Astrocyte (in vitro differentiated cells and primary cell): ENCODE results near the gene POU3F3. TPM values are rescaled to one million over a fixed set of nuclear protein-coding genes. Genes with fewer than 3 reads are reported as not detected.

Experiments
- DNase-seq: peaks from one replicate; pipeline ENCODE4 v3.0.0-alpha.2; 2010; ENCODE audit warnings: low read depth
- FAIRE-seq: peaks from 2 replicates; lab custom pipeline; 2011; peaks lifted over from hg19 to GRCh38; lab: Jason Lieb, UNC
- H2AFZ ChIP-seq: 2 replicates; pipeline ENCODE4 v1.6.0; 2012; ENCODE audit warnings: low read depth, low read length, inconsistent platforms
- H3K27ac ChIP-seq: 2 replicates; pipeline ENCODE4 v1.5.1; 2011; ENCODE audit warnings: low read depth, low read length, inconsistent platforms
- H3K27me3 ChIP-seq: 2 replicates; pipeline ENCODE4 v1.6.0; 2011; ENCODE audit warnings: low read length, inconsistent platforms; ENCODE audit not compliant: insufficient read depth
- H3K36me3 ChIP-seq: 2 replicates; pipeline ENCODE4 v1.5.1; 2011; ENCODE audit warnings: low read length, inconsistent platforms; ENCODE audit not compliant: insufficient read depth
- H3K4me1 ChIP-seq: 2 replicates; pipeline ENCODE4 v1.5.1; 2011; ENCODE audit warnings: low read length, inconsistent platforms; ENCODE audit not compliant: insufficient read depth
- H3K4me2 ChIP-seq: 2 replicates; pipeline ENCODE4 v1.6.0; 2012; ENCODE audit warnings: low read length, inconsistent platforms
- H3K4me3 ChIP-seq: 2 replicates; pipeline ENCODE4 v1.5.1; 2011; ENCODE audit warnings: low read depth, mild to moderate bottlenecking, low read length, inconsistent platforms; ENCODE audit not compliant: insufficient read depth
- H3K79me2 ChIP-seq: 2 replicates; pipeline ENCODE4 v1.6.0; 2012; ENCODE audit warnings: mild to moderate bottlenecking, low read length, inconsistent platforms; ENCODE audit not compliant: insufficient read depth
- H3K9ac ChIP-seq: 2 replicates; pipeline ENCODE4 v1.6.0; 2012; ENCODE audit warnings: mild to moderate bottlenecking, low read length, inconsistent platforms
- H3K9me3 ChIP-seq: 2 replicates; pipeline ENCODE4 v1.5.1; 2012; ENCODE audit warnings: low read depth, mild to moderate bottlenecking, low read length, inconsistent platforms; ENCODE audit not compliant: insufficient read depth
- H4K20me1 ChIP-seq: 2 replicates; pipeline ENCODE4 v1.6.0; 2012; ENCODE audit warnings: low read length, inconsistent platforms; ENCODE audit not compliant: insufficient read depth
- H3K27ac Mint-ChIP-seq: one replicate; pipeline ENCODE4 v1.8.0; 2021; ENCODE audit warnings: mild to moderate bottlenecking, mixed read lengths; ENCODE audit not compliant: unreplicated experiment
- H3K27me3 Mint-ChIP-seq: one replicate; pipeline ENCODE4 v1.8.0; 2021; ENCODE audit warnings: low read depth, mixed read lengths; ENCODE audit not compliant: unreplicated experiment
- H3K36me3 Mint-ChIP-seq: one replicate; pipeline ENCODE4 v1.8.0; 2021; ENCODE audit warnings: low read depth, mixed read lengths; ENCODE audit not compliant: unreplicated experiment
- H3K4me1 Mint-ChIP-seq: one replicate; pipeline ENCODE4 v1.8.0; 2021; ENCODE audit warnings: low read depth, mixed read lengths; ENCODE audit not compliant: unreplicated experiment
- H3K4me3 Mint-ChIP-seq: one replicate; pipeline ENCODE4 v1.8.0; 2021; ENCODE audit warnings: mild to moderate bottlenecking, moderate library complexity, mixed read lengths; ENCODE audit not compliant: unreplicated experiment
- H3K9me3 Mint-ChIP-seq: one replicate; pipeline ENCODE4 v1.8.0; 2021; ENCODE audit warnings: mild to moderate bottlenecking, mixed read lengths; ENCODE audit not compliant: unreplicated experiment
- CTCF ChIP-seq: IDR thresholded peaks from 2 replicates; pipeline ENCODE4 v1.5.1; 2011; ENCODE audit warnings: low read depth, mild to moderate bottlenecking, inconsistent platforms, low read length, moderate library complexity; ENCODE audit not compliant: insufficient read depth
- EZH2 ChIP-seq: IDR thresholded peaks from 2 replicates; pipeline ENCODE4 v1.6.1; 2012; ENCODE audit warnings: mild to moderate bottlenecking, low read length, inconsistent platforms; ENCODE audit not compliant: insufficient read depth
- total RNA-seq: library from RNA; stranded (reverse); gene quantifications from 2 replicates; pipeline ENCODE4 v1.2.1, GENCODE V29; 2021

The POU3F3 gene
- total RNA-seq, 1 donor from 2014 or later, result 0.09 TPM

DNA sequence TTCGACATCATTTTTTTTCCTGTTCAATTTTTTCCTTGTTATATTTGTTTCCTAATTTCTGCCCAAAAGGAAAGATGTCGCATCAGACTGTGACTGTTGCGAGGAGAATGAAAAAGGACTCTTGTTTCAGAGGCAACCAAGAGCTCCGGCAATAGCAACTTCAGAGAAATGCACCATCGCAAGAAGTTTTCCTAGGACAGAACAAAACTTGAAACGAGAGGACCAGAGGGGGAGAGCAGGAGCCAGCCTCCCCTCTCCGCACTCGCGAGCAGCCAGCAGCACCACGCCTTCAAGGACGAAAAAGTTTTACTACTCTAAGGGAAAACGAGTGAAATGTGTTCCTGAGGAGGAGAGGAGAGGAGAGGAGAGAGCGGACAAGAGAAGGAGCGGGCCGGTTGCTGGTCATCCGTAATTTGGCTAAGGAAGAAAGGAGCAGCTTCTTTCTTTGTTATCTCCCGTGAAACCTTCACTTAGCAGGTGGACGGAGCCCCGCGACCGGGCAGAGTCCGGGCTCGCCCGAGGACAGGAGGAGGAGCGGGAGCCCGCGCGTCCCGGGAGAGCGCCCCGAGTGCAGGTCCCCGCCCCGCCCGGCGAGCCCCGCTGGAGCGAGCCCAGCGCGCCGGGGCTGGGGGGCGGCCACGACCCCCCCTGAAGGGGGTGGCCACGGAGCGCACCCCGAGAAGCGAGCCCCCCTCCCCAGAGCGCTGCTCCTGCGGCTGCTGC lies 744 bp downstream of the POU3F3 start:
- H3K36me3 Mint-ChIP-seq, result peaks cover 3% of the 10 kb centered on the region
- H3K9me3 ChIP-seq, result no peaks in the 10 kb centered on the region
- H3K79me2 ChIP-seq, result peaks cover 54% of the 10 kb centered on the region
- peak overlapping the region; percentile 9 for H2AFZ ChIP-seq
- H3K27ac Mint-ChIP-seq, result peak overlapping the region; percentile 95
- H4K20me1 ChIP-seq, result peaks cover 14% of the 10 kb centered on the region
- H3K27me3 ChIP-seq, result peaks cover 25% of the 10 kb centered on the region
- no peaks in the 10 kb centered on the region for H3K36me3 ChIP-seq
- no peak for DNase-seq
- H3K4me1 ChIP-seq, result peaks cover 7% of the 10 kb centered on the region
- H3K9ac ChIP-seq, result peak overlapping the region; percentile 86
- H3K9me3 Mint-ChIP-seq, result peaks cover 25% of the 10 kb centered on the region
- FAIRE-seq, result no peak
- peak overlapping the region; percentile 77 for H3K27ac ChIP-seq
- H3K27me3 Mint-ChIP-seq, result peaks cover 72% of the 10 kb centered on the region
- H3K4me3 ChIP-seq, result peak overlapping the region; percentile 75
- peaks cover 4% of the 10 kb centered on the region for H3K4me1 Mint-ChIP-seq
- H3K4me3 Mint-ChIP-seq, result peak overlapping the region; percentile 75
- peak overlapping the region; percentile 98 for H3K4me2 ChIP-seq
- TF ChIP-seq EZH2 (peak; percentile 92), CTCF (no peak)

DNA sequence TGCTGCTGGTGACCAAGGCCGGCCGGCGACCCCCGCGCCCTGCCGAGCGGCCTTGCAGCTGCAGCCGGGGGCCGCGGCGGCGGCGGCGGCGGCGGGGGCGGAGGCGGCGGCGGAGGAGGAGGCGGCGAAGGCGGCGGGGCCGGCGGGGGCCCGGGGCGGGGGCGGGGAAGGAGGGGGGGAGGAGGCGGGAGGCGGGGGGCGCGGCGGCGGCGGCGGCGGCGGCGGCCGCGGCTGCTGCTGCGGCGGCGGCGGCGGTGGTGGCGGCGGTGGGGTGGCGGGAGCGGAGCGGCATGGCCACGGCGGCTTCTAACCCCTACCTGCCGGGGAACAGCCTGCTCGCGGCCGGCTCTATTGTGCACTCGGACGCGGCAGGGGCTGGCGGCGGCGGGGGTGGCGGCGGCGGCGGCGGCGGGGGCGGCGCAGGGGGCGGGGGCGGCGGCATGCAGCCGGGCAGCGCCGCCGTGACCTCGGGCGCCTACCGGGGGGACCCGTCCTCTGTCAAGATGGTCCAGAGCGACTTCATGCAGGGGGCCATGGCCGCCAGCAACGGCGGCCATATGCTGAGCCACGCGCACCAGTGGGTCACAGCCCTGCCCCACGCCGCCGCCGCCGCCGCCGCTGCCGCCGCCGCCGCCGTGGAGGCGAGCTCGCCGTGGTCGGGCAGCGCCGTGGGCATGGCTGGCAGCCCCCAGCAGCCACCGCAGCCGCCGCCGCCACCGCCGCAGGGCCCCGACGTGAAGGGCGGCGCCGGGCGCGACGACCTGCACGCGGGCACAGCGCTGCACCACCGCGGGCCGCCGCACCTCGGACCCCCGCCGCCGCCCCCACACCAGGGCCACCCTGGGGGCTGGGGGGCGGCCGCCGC lies 1.5 kb downstream of the POU3F3 start:
- no peaks in the 10 kb centered on the region for H3K36me3 ChIP-seq
- peaks cover 4% of the 10 kb centered on the region for H3K4me1 Mint-ChIP-seq
- no peak overlapping the region for H3K27ac Mint-ChIP-seq
- H3K27me3 Mint-ChIP-seq, result peaks cover 72% of the 10 kb centered on the region
- H3K4me2 ChIP-seq, result peak overlapping the region; percentile 98
- peaks cover 3% of the 10 kb centered on the region for H3K36me3 Mint-ChIP-seq
- peaks cover 21% of the 10 kb centered on the region for H3K27me3 ChIP-seq
- DNase-seq (no peak), FAIRE-seq (no peak)
- no peak overlapping the region for H2AFZ ChIP-seq
- peaks cover 25% of the 10 kb centered on the region for H3K9me3 Mint-ChIP-seq
- peaks cover 60% of the 10 kb centered on the region for H3K79me2 ChIP-seq
- peak overlapping the region; percentile 86 for H3K9ac ChIP-seq
- no peak for TF ChIP-seq EZH2
- TF ChIP-seq CTCF, result no peak
- H3K4me3 ChIP-seq, result peak overlapping the region; percentile 75
- H3K27ac ChIP-seq, result no peak overlapping the region
- no peaks in the 10 kb centered on the region for H3K9me3 ChIP-seq
- peaks cover 14% of the 10 kb centered on the region for H4K20me1 ChIP-seq
- H3K4me1 ChIP-seq, result peaks cover 3% of the 10 kb centered on the region
- H3K4me3 Mint-ChIP-seq, result no peak overlapping the region
